Activated T-helper 1 cell treated with Interleukin-2 at 50 U/mL for 16 hours (primary cell): ENCODE measurements around the gene LRP5.

Experiments
- DNase-seq: peaks from one replicate; pipeline ENCODE4 v3.0.0-alpha.2; 2020; ENCODE audit warnings: low read depth

The LRP5 gene

GRCh38 chr11:68309621-68310185, 2.7 kb upstream of the LRP5 start:
- no peak for DNase-seq

- DNase-seq, result no peak
Observed at GRCh38 chr11:68311160-68312116, 953 bp upstream of the LRP5 start.

- DNase-seq, result no peak
Observed at GRCh38 chr11:68312780-68313573, 586 bp downstream of the LRP5 start.

GRCh38 chr11:68313574-68314202, 1.3 kb downstream of the LRP5 start:
- no peak for DNase-seq

- no peak for DNase-seq
Observed at GRCh38 chr11:68314203-68315170, 2.1 kb downstream of the LRP5 start.

- DNase-seq, result no peak
Observed at GRCh38 chr11:68315171-68315920, 3.0 kb downstream of the LRP5 start.

- no peak for DNase-seq
Observed at GRCh38 chr11:68317147-68317785, 4.9 kb downstream of the LRP5 start.

- DNase-seq, result no peak
Observed at GRCh38 chr11:68321293-68322051, 9.1 kb downstream of the LRP5 start.

- no peak for DNase-seq
Observed at GRCh38 chr11:68322052-68322430, 9.7 kb downstream of the LRP5 start.

GRCh38 chr11:68324241-68324640, 11.8 kb downstream of the LRP5 start:
- no peak for DNase-seq

- no peak for DNase-seq
Observed at GRCh38 chr11:68324695-68325094, 12.3 kb downstream of the LRP5 start.

- DNase-seq, result no peak
Observed at GRCh38 chr11:68325183-68325906, 13.0 kb downstream of the LRP5 start.

- no peak for DNase-seq
Observed at GRCh38 chr11:68325907-68326220, 13.5 kb downstream of the LRP5 start.

- no peak for DNase-seq
Observed at GRCh38 chr11:68326334-68327215, 14.2 kb downstream of the LRP5 start.

GRCh38 chr11:68327586-68328370, 15.4 kb downstream of the LRP5 start:
- DNase-seq, result no peak

- DNase-seq, result no peak
Observed at GRCh38 chr11:68328374-68329091, 16.1 kb downstream of the LRP5 start.
